ENCODE measurements around the gene BYSL.

Gene BYSL

GRCh38 chr6:41914343-41914742 lies 7.0 kb upstream of the BYSL start:
- DNase-seq, result no peak

- no peak for DNase-seq
Observed at GRCh38 chr6:41914869-41915530, 6.3 kb upstream of the BYSL start.

- no peak for DNase-seq
Observed at GRCh38 chr6:41917528-41917927, 3.8 kb upstream of the BYSL start.

- no peak for DNase-seq
Observed at GRCh38 chr6:41921712-41921998, 356 bp downstream of the BYSL start.

- DNase-seq, result no peak
Observed at GRCh38 chr6:41922154-41922553, 855 bp downstream of the BYSL start.

- no peak for DNase-seq
Observed at GRCh38 chr6:41927253-41927652, 6.0 kb downstream of the BYSL start.

- no peak for DNase-seq
Observed at GRCh38 chr6:41929924-41930323, 8.6 kb downstream of the BYSL start.

- no peak for DNase-seq
Observed at GRCh38 chr6:41931792-41932191, 10.5 kb downstream of the BYSL start.

GRCh38 chr6:41932378-41932777 lies 11.1 kb downstream of the BYSL start:
- no peak for DNase-seq

GRCh38 chr6:41934278-41935192 lies 13.2 kb downstream of the BYSL start:
- DNase-seq, result no peak

- DNase-seq, result no peak
Observed at GRCh38 chr6:41935193-41935574, 13.9 kb downstream of the BYSL start.

GRCh38 chr6:41935685-41936072 lies 14.4 kb downstream of the BYSL start:
- no peak for DNase-seq

- peak in 54 of 56 donors; percentile 21 to 87 (median 66) for DNase-seq
Observed at GRCh38 chr6:41936073-41936837, 15.0 kb downstream of the BYSL start.

- DNase-seq, result no peak
Observed at GRCh38 chr6:41937472-41937860, 16.2 kb downstream of the BYSL start.

- DNase-seq, result peak in 1 of 56 donors; percentile 3
Observed at GRCh38 chr6:41937861-41938574, 16.7 kb downstream of the BYSL start.

GRCh38 chr6:41938590-41939175 lies 17.4 kb downstream of the BYSL start:
- DNase-seq, result no peak

- DNase-seq, result peak in 29 of 56 donors; percentile 2 to 53 (median 23)
Observed at GRCh38 chr6:41939176-41939847, 18.0 kb downstream of the BYSL start.

- peak in 1 of 56 donors; percentile 2 for DNase-seq
Observed at GRCh38 chr6:41939848-41940758, 18.8 kb downstream of the BYSL start.

- peak in 32 of 56 donors; percentile 12 to 67 (median 45) for DNase-seq
Observed at GRCh38 chr6:41940759-41941279, 19.5 kb downstream of the BYSL start.
